Measurements from ENCODE around the gene NEXMIF.

GRCh38 chrX:74853255-74853654 lies 72.0 kb downstream of the NEXMIF start:
- TF ChIP-seq REST (IDR thresholded peaks at IDR 0.05; ENCODE audit: insufficient read depth in 1 of 2, low read depth in 2 of 2, low read length in 1 of 2) (no peak), SIN3A (IDR thresholded peaks at IDR 0.05; ENCODE audit: borderline replicate concordance, insufficient read depth, low read depth, low read length) (no peak)
- TF ChIP-seq, protein P1, sequence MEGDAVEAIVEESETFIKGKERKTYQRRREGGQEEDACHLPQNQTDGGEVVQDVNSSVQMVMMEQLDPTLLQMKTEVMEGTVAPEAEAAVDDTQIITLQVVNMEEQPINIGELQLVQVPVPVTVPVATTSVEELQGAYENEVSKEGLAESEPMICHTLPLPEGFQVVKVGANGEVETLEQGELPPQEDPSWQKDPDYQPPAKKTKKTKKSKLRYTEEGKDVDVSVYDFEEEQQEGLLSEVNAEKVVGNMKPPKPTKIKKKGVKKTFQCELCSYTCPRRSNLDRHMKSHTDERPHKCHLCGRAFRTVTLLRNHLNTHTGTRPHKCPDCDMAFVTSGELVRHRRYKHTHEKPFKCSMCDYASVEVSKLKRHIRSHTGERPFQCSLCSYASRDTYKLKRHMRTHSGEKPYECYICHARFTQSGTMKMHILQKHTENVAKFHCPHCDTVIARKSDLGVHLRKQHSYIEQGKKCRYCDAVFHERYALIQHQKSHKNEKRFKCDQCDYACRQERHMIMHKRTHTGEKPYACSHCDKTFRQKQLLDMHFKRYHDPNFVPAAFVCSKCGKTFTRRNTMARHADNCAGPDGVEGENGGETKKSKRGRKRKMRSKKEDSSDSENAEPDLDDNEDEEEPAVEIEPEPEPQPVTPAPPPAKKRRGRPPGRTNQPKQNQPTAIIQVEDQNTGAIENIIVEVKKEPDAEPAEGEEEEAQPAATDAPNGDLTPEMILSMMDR (IDR thresholded peaks at IDR 0.05) = no peak
